ENCODE measurements around the gene ITGA11. TPM values are rescaled to one million over a fixed set of nuclear protein-coding genes. Genes with fewer than 3 reads are reported as not detected.

The ITGA11 gene
- total RNA-seq, 3 donors from 2014 or later (not counting 1 experiment from before 2014, with no cell fraction given), result not detected

GRCh38 chr15:68479870-68480269 is 47.9 kb upstream of the ITGA11 start:
- Histone ChIP-seq H3K4me3 (ENCODE audit: low read length) (no peak overlapping the region), H3K4me1 (ENCODE audit: control insufficient read depth, insufficient read depth, low read length) (no peaks in the 10 kb centered on the region), H3K27ac (ENCODE audit: low read length) (no peak overlapping the region), H3K27me3 (ENCODE audit: control insufficient read depth, insufficient read depth, low read length) (peaks cover 2% of the 10 kb centered on the region), H3K36me3 (ENCODE audit: control insufficient read depth, insufficient read depth, low read length) (no peaks in the 10 kb centered on the region), H3K9me3 (ENCODE audit: control insufficient read depth, insufficient read depth, low read length) (no peaks in the 10 kb centered on the region)
- peaks cover 12 to 47% of the 10 kb centered on the region in 2 donors for H3K27me3 Mint-ChIP-seq (ENCODE audit: low read depth in 2 of 2)
- H3K4me3 Mint-ChIP-seq, result no peak overlapping the region
- 96% methylated on average over 4 of the region's 4 CpGs for WGBS (ENCODE audit: insufficient coverage)
- no peak for ATAC-seq
- DNase-seq, result no peak
- intact Hi-C loops (cut with micrococcal nuclease), result no loop called here
- no peak for TF ChIP-seq CTCF (IDR thresholded peaks at IDR 0.05)
- H3K27ac Mint-ChIP-seq, result no peak overlapping the region
- H3K9me3 Mint-ChIP-seq, result no peaks in the 10 kb centered on the region
- H3K4me1 Mint-ChIP-seq, result no peaks in the 10 kb centered on the region
- H3K36me3 Mint-ChIP-seq, result no peaks in the 10 kb centered on the region

DNA sequence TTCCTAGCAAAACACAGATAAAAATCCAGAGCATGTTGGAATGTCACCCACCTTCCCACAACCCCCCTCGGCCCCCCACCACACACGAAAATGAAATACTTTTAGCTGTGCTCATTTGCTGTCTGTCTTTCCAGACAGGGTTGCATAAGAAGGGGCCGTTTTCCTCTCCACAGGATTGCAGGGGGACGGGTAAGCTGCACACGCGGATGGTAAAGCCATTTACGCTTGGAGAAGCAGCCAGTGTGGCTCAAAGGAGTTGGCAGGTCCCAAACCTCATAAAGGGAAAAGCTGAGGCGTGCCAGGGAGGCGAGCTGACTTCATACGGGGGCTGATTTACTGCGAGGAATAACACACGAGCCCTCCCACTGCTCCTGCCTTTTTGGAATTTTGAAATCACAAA is 47.4 kb upstream of the ITGA11 start:
- H3K27me3 Mint-ChIP-seq (ENCODE audit: low read depth in 2 of 2), result peaks cover 14 to 50% of the 10 kb centered on the region in 2 donors
- Histone ChIP-seq H3K4me3 (ENCODE audit: low read length) (no peak overlapping the region), H3K9me3 (ENCODE audit: control insufficient read depth, insufficient read depth, low read length) (no peaks in the 10 kb centered on the region), H3K36me3 (ENCODE audit: control insufficient read depth, insufficient read depth, low read length) (no peaks in the 10 kb centered on the region), H3K27me3 (ENCODE audit: control insufficient read depth, insufficient read depth, low read length) (peaks cover 2% of the 10 kb centered on the region), H3K4me1 (ENCODE audit: control insufficient read depth, insufficient read depth, low read length) (no peaks in the 10 kb centered on the region), H3K27ac (ENCODE audit: low read length) (no peak overlapping the region)
- DNase-seq (no peak), ATAC-seq (no peak)
- intact Hi-C loops (cut with micrococcal nuclease), result no loop called here
- no peak overlapping the region for H3K4me3 Mint-ChIP-seq
- TF ChIP-seq CTCF (IDR thresholded peaks at IDR 0.05), result no peak
- H3K4me1 Mint-ChIP-seq, result no peaks in the 10 kb centered on the region
- no peaks in the 10 kb centered on the region for H3K36me3 Mint-ChIP-seq
- H3K9me3 Mint-ChIP-seq, result no peaks in the 10 kb centered on the region
- WGBS (ENCODE audit: insufficient coverage), result 84% methylated on average over 12 of the region's 12 CpGs
- H3K27ac Mint-ChIP-seq, result no peak overlapping the region

GRCh38 chr15:68478853-68479252 is 46.9 kb upstream of the ITGA11 start:
- no peaks in the 10 kb centered on the region for H3K4me1 Mint-ChIP-seq
- 92% methylated on average over 4 of the region's 4 CpGs for WGBS (ENCODE audit: insufficient coverage)
- Histone ChIP-seq H3K27ac (ENCODE audit: low read length) (no peak overlapping the region), H3K4me3 (ENCODE audit: low read length) (no peak overlapping the region), H3K4me1 (ENCODE audit: control insufficient read depth, insufficient read depth, low read length) (no peaks in the 10 kb centered on the region), H3K27me3 (ENCODE audit: control insufficient read depth, insufficient read depth, low read length) (peaks cover 2% of the 10 kb centered on the region), H3K9me3 (ENCODE audit: control insufficient read depth, insufficient read depth, low read length) (no peaks in the 10 kb centered on the region), H3K36me3 (ENCODE audit: control insufficient read depth, insufficient read depth, low read length) (no peaks in the 10 kb centered on the region)
- H3K4me3 Mint-ChIP-seq, result no peak overlapping the region
- no peaks in the 10 kb centered on the region for H3K9me3 Mint-ChIP-seq
- H3K36me3 Mint-ChIP-seq, result no peaks in the 10 kb centered on the region
- DNase-seq (no peak), ATAC-seq (no peak)
- H3K27ac Mint-ChIP-seq, result no peak overlapping the region
- no peak for TF ChIP-seq CTCF (IDR thresholded peaks at IDR 0.05)
- intact Hi-C loops (cut with micrococcal nuclease), result no loop called here
- peaks cover 15 to 56% of the 10 kb centered on the region in 2 donors for H3K27me3 Mint-ChIP-seq (ENCODE audit: low read depth in 2 of 2)

DNA sequence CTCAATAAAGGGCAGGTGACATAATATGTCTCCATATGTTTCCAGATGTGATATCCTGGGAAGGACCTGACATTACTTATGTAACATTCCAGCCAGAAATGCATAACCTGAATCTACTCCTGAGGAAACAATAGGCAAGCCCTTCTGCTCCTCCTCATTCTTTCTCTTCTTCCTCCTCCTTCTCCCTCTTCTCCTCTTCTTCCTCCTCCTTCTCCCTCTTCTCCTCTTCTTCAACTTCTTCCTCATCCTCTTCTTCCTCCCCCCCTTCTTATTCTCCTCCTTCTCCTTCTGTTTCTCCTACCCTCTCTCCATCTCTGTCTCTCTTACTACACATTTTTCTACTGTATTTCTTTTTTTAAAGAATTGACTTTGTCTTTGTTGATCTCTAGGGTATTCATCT is 43.5 kb upstream of the ITGA11 start:
- Mint-ChIP-seq H3K27me3 (ENCODE audit: low read depth in 2 of 2) (peaks cover 12 to 51% of the 10 kb centered on the region in 2 donors), H3K36me3 (no peaks in the 10 kb centered on the region), H3K4me3 (no peak overlapping the region), H3K9me3 (no peaks in the 10 kb centered on the region), H3K27ac (no peak overlapping the region), H3K4me1 (no peaks in the 10 kb centered on the region)
- TF ChIP-seq CTCF (IDR thresholded peaks at IDR 0.05), result no peak
- Histone ChIP-seq H3K4me3 (ENCODE audit: low read length) (no peak overlapping the region), H3K36me3 (ENCODE audit: control insufficient read depth, insufficient read depth, low read length) (no peaks in the 10 kb centered on the region), H3K27me3 (ENCODE audit: control insufficient read depth, insufficient read depth, low read length) (peaks cover 2% of the 10 kb centered on the region), H3K9me3 (ENCODE audit: control insufficient read depth, insufficient read depth, low read length) (no peaks in the 10 kb centered on the region), H3K27ac (ENCODE audit: low read length) (no peak overlapping the region), H3K4me1 (ENCODE audit: control insufficient read depth, insufficient read depth, low read length) (no peaks in the 10 kb centered on the region)
- no peak for DNase-seq
- intact Hi-C loops (cut with micrococcal nuclease), result no loop called here
- no peak for ATAC-seq

Data from natural killer cell (primary cell).